HG03521 (cell line): Measurements from ENCODE around the gene TPM4.

Source experiments
- ATAC-seq: cut with Tn5 transposase; IDR thresholded peaks from one replicate; pipeline ENCODE4 v1.9.1; 2021; ENCODE audit warnings: mild to moderate bottlenecking, moderate library complexity; ENCODE audit not compliant: unreplicated experiment

Gene TPM4

DNA sequence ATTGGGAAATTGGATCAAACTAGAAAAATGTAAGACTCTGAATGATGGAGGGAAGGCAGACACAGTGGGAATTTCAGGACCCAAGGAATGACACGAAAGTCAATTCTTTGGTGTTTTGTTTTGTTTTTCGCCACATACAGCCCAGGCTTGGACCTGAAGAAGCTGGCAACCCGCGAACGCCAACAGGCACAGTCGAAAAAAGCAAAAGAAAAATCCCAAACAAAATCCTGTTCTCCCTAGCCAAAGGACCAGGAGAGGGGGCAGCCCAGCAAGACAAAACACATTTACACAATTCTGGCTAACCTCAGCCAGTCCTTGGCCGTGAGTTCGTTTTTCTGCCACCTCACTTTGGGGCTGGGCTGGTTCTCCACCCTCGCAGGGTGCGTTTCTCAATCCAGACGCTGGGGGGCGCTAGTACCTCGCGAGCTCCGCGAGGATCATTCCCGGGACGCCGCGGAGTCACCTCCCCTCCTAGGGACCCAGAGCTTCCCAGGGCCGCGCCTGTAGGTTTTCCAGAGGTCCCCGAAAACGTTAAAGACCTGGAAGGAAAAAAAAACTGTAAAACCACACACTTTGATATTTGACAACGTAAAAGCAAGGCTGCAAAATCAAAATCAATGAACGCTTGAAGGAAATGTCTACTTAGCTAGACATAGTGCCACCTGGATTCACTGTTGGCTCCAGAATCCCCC, 34.9 kb upstream of the TPM4 start:
- ATAC-seq = no peak

DNA sequence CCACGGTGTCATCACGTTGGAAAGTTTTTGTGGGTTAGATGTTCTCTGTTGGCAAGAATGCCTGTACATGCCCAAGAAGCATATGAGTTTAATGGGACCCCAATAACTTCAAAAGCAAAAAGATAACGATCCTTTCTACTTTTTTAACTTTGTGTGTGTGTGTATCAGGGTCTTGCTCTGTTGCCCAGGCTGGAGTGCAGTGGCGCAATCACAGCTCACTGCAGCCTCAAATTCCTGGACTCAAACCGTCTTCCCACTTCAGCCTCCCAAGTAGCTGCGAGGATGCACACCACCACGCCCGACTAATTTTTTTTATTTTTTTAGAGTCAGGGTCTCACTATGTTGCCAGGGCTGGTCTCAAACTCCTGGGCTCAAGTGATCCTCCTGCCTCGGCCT, 34.3 kb upstream of the TPM4 start:
- ATAC-seq = no peak

DNA sequence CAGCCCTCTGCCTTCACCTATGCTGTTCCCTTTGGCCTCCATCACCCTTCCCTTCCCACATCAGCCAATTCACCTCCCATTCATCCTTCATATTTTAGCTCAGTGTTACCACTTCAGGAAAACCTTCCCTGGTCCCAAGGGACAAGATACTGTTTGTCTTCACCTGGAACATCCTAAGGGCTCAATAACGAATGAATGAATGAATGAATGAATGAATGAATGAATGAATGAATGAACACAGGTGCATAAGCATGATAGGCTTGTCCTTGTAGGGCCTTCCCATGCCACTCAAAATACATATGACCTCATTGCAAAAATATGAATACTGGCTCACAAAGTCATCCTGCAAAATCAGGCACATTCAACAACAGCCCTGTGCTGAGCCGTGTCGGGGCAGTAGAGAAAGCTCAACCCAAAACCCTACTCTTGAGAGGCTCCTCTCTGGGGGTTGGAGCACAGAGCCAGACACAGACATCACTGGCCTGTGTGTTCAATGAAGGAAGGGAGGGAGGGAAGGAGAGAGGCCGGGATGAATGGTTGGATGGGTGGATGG, 33.7 kb upstream of the TPM4 start:
- no peak for ATAC-seq

DNA sequence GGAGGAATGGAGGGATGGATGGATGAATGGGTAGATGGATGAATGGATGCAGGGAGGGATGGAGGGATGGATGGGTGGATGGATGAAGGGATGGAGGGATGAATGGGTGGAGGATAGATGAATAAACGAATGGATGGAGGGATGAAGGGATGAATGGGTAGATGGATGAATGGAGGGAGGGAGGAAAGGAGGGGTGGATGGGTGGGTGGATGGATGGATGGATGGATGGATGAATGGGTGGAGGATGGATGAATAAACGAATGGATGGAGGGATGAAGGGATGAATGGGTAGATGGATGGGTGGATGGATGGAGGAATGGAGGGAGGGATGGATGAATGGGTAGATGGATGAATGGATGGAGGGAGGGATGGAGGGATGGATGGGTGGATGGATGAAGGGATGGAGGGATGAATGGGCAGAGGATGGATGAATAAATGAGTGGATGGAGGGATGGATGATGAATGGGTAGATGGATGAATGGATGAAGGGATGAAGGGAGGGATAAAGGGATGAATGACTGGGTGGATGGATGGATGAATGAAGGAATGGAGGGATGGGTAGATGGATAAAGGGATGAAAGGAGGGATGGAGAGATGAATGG, 33.0 kb upstream of the TPM4 start:
- ATAC-seq = no peak

DNA sequence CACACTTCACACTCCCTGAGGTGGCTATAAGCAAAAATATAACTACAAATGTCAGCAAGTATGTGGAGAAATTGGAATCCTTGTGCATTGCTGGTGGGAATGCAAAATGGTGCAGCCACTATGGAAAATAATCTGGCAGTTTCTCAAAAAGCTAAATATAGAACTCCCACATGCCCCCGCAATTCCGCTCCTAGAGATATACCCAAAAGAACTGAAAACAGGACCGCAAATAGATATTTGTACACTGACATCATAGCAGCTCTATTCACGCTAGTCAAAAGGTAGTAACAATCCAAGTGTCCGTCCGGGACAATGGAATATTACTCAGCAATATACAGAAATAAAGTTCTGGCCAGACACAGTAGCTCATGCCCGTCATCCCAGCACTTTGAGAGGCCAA, 31.5 kb upstream of the TPM4 start:
- ATAC-seq = no peak

DNA sequence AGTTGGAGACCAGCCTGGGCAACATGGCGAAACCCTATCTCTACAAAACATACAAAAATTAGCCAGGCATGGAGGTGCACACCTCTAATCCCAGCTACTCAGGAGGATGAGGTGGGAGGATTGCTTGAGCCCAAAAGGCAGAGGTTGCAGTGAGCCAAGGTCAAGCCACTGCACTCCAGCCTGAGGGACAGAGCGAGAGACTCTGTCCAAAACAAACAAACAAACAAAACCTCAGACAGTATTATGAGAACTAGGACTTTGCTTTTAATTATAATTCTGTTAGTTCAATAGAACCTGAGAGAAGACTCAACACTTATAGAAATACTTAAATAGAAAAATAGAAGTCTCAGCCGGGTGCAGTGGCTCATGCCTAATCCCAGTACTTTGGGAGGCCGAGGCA, 31.1 kb upstream of the TPM4 start:
- ATAC-seq = no peak

DNA sequence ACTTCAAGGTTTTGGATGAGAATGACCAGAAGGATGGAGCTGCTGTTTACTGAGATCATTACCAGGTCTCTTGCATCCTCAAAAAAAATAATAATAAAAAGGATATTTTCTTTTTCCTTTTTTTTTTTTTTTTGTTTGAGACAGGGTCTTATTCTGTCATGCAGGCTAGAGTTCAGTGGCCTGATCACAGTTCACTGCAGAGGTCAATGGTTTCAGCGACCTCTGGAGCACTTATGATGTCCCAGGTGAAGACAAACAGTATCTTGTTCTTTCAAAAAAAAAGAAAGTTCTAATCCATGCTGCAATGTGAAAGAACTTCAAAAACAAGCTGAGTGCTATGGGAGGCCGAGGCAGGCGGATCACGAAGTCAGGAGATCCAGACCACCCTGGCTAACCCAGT, 30.4 kb upstream of the TPM4 start:
- no peak for ATAC-seq

DNA sequence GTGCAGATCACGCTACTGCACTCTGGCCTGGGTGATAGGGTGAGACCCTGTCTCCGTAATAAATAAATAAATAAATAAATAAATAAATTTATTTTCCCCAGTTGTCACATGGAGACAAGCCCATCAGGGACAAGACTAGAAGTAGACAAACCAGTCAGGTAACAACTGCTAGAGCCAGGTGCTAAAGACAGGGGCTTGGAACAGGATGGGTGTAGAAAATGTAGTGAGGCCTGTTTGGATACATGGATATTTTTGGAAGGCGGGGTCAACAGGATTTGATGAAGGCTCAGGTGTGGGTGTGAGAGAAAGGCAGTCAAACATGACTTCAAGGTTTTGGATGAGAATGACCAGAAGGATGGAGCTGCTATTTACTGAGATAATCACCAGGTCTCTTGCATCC, 27.7 kb upstream of the TPM4 start:
- no peak for ATAC-seq

DNA sequence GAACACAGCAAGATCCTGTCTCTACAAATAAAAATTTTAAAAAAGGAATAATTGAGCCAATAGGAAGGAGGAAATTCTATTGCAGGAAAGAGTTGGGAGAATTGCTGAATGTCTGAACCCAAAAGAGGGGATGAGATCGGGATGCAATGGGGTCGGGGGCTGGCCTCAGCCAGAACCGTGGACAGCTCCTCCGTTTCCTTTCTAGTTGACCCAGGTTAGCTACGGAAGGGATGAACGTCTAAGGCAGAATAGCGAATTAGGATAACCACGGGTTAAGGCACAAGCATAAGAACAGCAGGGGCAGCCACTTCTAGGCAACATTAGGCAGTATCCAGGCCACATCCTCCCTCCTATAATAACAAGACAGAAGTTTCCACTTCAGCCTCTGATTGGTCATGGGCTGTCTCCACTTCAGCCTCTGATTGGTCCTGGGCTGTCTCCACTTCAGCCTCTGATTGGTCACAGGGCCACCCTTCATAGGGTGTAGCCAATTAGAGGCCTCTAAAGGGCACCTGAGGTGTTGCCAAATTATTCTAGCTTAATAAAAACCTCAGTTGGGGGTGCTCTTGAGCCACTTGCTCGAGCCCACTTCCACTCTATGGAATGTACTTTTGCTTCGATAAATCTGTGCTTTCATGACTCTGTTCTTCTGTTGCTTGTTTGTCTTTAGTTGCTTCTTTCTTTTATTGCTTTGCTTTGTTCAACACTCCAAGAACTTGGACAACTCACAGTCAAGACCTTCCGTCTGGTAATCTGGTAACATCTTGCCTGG, 24.9 kb upstream of the TPM4 start:
- no peak for ATAC-seq

DNA sequence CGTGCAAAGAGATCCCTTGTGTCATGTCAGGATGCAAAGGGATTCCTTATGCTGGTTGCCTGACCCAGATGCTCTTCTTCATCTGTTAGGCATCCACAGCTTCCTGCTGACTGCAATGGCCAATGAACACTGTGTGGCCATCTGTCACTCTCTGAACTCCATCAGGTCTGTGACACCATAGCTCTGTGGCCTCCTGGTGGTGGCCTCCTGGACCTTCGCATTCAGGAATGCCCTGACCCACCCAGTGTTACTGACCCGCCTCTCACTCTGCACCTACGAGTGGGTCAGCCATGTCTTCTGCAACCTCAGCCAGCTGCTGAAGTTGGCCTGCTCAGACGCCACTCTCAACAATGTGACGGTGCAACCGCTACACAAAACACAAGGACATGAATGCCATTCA, 23.9 kb upstream of the TPM4 start:
- no peak for ATAC-seq

DNA sequence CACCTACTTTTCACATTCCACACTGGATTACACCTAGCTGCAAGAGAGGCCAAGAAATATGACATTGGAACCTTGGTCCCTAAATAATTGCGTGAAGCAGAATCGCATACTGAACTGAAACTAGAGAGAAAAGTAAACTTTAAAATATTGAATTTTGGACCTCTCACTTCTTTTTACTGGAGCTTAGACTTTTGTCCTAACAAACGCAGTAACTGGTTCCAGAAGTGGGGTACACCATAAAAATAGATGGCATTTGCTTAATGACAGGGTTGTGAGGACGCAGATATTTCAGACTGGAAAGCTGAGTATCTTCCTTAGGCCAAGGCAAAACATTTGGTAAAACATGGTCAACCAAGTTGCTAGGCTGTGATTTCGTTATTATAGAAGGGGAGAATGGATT, 19.2 kb upstream of the TPM4 start:
- no peak for ATAC-seq

DNA sequence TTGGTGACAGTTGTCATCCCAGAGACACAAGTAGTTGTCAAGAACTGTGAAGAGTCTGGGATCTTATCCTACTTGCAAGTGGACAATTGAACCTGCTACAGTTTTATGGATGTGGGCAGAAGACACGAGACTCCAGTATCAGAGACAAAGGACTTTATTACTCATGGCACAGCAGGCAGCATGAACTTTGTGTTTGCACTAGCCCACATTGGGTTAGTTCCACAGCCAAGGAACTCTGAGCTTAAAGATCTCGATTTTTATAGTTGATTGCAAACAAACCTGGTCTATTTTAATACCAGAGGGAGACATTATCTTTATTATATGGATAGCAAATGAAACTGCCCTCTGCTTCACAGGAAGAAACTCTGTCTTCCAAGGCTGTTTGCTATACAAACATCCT, 16.0 kb upstream of the TPM4 start:
- no peak for ATAC-seq

DNA sequence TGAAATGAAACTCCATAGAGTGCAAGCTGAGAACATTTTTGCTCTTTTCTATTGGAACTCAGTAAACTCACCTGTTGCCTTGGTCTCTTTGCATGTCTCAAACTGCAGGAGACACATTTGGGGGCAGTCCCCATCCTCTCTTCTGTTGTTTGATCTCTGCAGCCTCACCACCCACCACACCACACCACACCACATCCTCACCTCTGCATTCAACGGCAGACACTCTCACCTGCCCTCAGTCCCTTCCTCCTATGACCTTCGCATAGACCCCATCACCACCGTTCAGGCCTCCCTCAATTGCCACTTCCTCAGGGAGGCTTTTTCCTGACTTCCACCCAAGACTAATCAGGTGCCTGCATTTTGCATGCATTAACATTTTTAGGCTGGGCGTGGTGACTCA, 14.4 kb upstream of the TPM4 start:
- ATAC-seq = no peak

DNA sequence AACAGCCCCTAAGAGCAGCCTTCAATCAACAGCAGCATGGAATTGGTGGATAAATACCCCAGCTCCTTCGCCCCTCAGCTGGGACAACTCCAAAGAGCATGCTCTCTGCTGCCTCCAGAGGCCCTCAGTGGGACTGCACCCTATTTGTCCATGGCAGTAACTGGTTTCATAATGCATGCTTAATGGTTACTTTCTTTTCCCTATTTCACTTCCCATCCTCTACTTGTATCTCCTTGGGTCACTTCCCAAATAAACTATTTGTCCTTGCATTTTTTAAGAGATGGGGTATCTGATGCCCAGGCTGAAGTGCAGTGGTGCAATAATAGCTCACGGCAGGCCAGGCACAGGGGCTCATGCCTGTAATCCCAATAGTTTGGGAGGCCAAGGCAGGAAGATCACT, 13.5 kb upstream of the TPM4 start:
- ATAC-seq = no peak

DNA sequence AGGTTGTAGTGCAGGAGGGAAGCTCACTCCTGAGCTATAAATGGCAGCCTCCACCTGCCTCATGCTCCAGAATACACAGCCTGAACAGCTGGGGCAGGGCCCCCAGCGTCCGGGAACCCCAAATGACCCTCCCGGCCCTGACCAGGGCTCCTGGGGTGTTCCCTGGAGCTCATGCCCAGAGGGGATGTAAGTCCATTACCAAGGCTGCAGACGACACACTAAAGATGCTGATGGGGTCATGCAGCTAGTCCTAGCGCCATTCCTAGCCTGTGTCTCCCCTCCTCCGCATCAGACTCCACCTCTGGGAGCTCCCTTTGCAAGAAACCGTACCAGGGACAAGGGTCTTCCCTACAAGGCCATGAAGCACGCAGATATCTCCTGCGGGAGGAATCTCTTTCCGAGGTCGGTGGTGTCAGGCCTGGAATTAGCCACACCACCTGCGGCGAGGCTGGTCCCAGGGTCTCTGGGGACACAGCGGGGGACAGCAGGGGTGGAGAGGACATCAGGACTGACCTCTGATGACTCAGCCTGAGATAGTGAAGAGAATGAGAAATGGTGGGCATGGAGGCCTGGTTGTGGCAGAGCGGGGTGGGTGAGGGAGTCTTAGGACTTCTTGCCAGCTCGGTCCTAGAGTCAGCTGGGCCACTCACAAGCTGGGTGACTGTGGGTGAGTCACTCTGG, 11.9 kb upstream of the TPM4 start:
- no peak for ATAC-seq

DNA sequence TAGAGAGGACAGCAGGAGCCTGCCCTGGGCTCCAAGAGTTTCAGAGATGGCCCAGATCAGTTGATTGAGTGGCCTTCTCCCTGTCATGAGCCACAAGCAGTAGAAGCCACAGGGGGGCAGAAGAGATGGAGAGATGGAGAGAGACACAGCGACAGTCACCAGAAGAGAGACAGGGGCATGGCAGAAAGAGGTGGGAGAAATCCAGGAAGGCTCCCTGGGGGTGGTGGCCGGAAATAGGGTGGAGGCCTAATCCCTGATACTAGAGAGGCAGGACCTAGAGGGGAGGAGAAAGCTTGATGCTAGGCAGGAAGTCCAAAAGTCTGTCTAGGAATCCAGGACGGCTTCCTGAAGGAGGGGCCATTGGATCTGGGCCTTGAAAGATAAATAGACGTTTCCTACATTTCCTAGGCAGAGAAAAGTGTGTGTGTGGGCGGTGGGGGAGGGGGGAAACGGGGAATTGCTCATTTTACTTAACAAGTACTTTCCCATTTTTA, 9.6 kb upstream of the TPM4 start:
- no peak for ATAC-seq

DNA sequence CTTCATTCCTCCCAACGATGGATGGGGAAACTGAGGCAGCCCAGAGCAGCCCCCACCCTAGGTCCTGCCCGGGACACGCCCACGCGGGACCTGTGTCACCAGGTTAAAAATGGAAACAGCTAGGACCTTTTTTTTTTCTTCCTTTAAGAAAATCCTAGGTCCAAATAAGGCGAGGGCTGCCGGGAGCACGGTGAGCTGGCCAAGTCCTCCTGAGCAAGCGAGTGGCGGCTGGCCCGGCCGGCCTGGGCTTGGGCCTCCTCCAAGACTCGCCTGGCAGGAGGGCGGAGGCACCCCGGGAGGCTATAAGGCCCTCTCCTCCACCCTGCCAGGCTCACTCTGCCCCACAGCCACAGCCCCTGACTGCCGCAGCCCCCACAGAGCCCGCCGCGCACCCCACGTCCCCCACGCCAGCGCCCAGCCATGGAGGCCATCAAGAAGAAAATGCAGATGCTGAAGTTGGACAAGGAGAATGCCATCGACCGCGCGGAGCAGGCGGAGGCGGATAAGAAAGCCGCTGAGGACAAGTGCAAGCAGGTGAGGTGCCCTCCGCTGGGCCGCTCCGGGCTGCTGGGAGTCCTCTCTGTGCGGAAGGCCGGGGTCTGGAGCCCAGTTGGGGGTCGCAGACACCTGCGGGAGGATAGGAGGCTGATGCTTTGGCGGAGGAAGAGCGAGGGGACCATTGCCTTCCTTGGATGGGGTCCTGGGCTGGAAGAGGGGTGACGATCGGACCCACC, 8.9 kb upstream of the TPM4 start:
- ATAC-seq = no peak

DNA sequence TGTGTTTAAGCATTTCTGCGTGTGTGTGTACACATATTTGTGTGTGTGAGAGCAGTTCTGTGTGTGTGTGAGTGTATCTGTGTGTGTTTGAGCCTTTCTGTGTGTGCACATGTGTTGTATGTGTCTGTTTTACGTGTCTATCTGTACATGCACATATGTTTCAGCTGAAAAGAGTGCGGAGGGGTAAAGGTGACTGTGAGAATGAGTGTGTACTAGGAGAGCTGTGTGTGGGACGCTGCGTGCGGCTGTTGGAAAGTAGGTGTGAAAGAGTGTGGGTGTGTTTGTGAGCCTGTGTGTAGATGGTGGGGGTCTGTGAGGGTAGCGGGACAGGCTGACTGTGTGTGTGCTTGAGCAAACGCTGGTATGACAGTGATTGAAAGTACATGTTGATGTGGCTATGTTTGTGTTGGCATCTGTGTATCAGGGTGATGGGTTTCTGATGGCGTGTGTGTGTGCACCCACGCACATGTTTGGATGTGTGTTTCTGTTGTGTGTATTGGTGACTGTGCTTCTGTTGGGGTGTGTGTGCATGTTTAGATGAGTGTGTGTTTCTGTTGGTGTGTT, 7.5 kb upstream of the TPM4 start:
- ATAC-seq = no peak

DNA sequence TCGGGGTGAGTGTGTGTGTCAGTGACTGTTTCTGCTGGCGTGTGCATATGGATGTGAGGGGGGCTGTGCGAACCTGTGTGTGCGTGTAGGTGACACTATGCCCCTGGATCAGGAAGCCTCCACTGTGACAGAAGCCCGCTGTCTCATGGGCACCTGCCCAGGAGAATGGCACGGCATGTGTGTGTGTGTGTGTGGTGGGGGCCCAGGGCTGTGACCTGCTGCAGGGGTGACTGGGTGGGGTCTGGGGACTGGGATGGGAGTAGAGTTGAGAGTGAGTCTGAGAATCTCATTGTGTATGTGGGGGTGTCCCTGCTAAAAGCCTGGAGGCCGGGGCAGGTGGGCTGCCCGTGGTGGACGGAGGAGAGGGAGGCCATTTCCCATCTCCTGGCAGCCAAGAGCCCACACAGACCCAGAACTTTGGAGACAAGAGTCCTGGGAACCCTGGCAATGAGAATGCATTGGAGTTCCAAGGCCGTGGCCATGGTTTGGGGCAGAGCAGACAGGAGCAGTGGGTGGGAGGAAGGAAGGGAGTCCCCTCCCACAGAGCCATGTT, 6.4 kb upstream of the TPM4 start:
- ATAC-seq = no peak

DNA sequence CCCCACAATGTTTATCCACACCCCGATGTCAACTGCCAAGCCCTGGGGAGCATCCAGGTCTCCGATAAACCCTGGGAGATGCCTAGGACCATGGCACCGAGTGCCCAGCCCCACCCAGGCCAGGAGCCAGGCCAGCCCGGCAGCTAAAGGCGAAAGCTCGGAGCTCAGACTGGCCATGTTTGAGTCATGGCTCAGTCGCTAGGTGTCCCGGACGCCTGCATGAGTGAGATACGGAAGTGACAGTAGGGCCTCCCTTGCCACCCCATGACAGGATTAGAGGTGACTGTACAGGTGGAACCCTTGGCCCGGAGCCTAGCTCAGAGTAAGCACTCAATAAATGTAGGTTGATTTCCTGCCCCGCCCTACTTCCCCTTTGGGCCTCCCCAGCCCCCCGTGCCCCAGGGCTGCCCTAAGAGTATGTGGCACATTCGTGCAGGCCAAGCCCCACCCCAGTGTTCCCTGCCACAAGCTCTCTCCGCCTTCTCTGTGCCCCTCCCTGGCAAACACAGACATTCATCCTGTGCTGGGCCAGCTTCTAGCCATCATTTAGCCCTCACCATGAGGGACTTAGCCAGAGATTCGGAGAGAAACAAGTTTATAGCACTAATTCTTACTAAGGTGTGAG, 5.8 kb upstream of the TPM4 start:
- no peak for ATAC-seq
